Neural progenitor cell (in vitro differentiated cells): ENCODE measurements around the gene GATA5. TPM values are rescaled to one million over a fixed set of nuclear protein-coding genes. Genes with fewer than 3 reads are reported as not detected.

Experiments used
- DNase-seq: peaks from one replicate; pipeline ENCODE4 v3.0.0-alpha.2; 2016; ENCODE audit warnings: low spot score
- H2AFZ ChIP-seq: fragments of 200-600 bp; sonication (generic); replicated peaks from 2 replicates; pipeline ENCODE4 v1.6.1; 2016; ENCODE audit warnings: antibody characterized with exemption
- H3F3A ChIP-seq: fragments of 200-600 bp; sonication (generic); 2 replicates; pipeline ENCODE4 v1.6.1; 2016; ENCODE audit warnings: antibody characterized with exemption, low read depth
- H3K27ac ChIP-seq: fragments of 200-600 bp; sonication (generic); 2 replicates; pipeline ENCODE4 v1.5.1; 2016; ENCODE audit warnings: mild to moderate bottlenecking
- H3K27me3 ChIP-seq: fragments of 200-600 bp; sonication (generic); 2 replicates; pipeline ENCODE4 v1.6.1; 2016; ENCODE audit warnings: mild to moderate bottlenecking, moderate library complexity
- H3K36me3 ChIP-seq: fragments of 200-600 bp; sonication (generic); 2 replicates; pipeline ENCODE4 v1.5.1; 2016
- H3K4me1 ChIP-seq: fragments of 200-600 bp; sonication (generic); 2 replicates; pipeline ENCODE4 v1.6.1; 2016; ENCODE audit warnings: mixed run types
- H3K4me2 ChIP-seq: fragments of 200-600 bp; sonication (generic); 2 replicates; pipeline ENCODE4 v1.6.1; 2016
- H3K4me3 ChIP-seq: fragments of 200-600 bp; sonication (generic); 2 replicates; pipeline ENCODE4 v1.5.1; 2016
- H3K79me2 ChIP-seq: fragments of 200-600 bp; sonication (generic); 2 replicates; pipeline ENCODE4 v1.6.1; 2016; ENCODE audit warnings: low read depth
- H3K9ac ChIP-seq: fragments of 200-600 bp; sonication (generic); 2 replicates; pipeline ENCODE4 v1.6.1; 2016
- H3K9me3 ChIP-seq: fragments of 200-600 bp; sonication (generic); 2 replicates; pipeline ENCODE4 v1.5.1; 2016; ENCODE audit warnings: low read depth
- H4K20me1 ChIP-seq: fragments of 200-600 bp; sonication (generic); 2 replicates; pipeline ENCODE4 v1.6.1; 2016; ENCODE audit warnings: low read depth
- H3K27ac Mint-ChIP-seq: 3 replicates; pipeline ENCODE4 v1.8.0; 2021; ENCODE audit warnings: mixed read lengths
- H3K27me3 Mint-ChIP-seq: 2 replicates; pipeline ENCODE4 v1.8.0; 2022; ENCODE audit warnings: low read depth, mild to moderate bottlenecking, inconsistent platforms, moderate library complexity, mixed read lengths; ENCODE audit not compliant: insufficient read depth
- H3K36me3 Mint-ChIP-seq: 3 replicates; pipeline ENCODE4 v1.8.0; 2021; ENCODE audit warnings: mixed read lengths
- H3K4me1 Mint-ChIP-seq: 3 replicates; pipeline ENCODE4 v1.8.0; 2021; ENCODE audit warnings: mixed read lengths
- H3K4me3 Mint-ChIP-seq: 3 replicates; pipeline ENCODE4 v1.8.0; 2021; ENCODE audit warnings: mild to moderate bottlenecking, moderate library complexity, mixed read lengths
- H3K9me3 Mint-ChIP-seq: 3 replicates; pipeline ENCODE4 v1.8.0; 2020; ENCODE audit warnings: mixed read lengths
- CTCF ChIP-seq: fragments of 200-600 bp; sonication (generic); IDR thresholded peaks from 2 replicates; pipeline ENCODE4 v1.5.1; 2017; ENCODE audit warnings: antibody characterized with exemption, mild to moderate bottlenecking
- EZH2 ChIP-seq: fragments of 200-600 bp; sonication (generic); IDR thresholded peaks from 2 replicates; pipeline ENCODE4 v1.6.1; 2017; ENCODE audit warnings: antibody characterized with exemption, mild to moderate bottlenecking, moderate library complexity
- EZH2phosphoT487 ChIP-seq: fragments of 200-600 bp; sonication (generic); IDR thresholded peaks from 2 replicates; pipeline ENCODE4 v1.6.1; 2017; ENCODE audit warnings: antibody characterized with exemption
- total RNA-seq: library from RNA; depleted of rRNA; stranded (reverse); fragments of >200 nt; gene quantifications from 2 replicates; pipeline ENCODE4 v1.2.3, GENCODE V29; 2015; ENCODE audit warnings: low replicate concordance

GATA5 gene
- total RNA-seq, 1 donor from 2014 or later: not detected

GRCh38 chr20:62481425-62482145, 5.8 kb upstream of the GATA5 start:
- Histone ChIP-seq H3K4me3 (peak overlapping the region; percentile 14), H2AFZ (no peak overlapping the region), H3F3A (peaks cover 19% of the 10 kb centered on the region), H3K27me3 (peaks cover 95% of the 10 kb centered on the region), H3K9ac (no peak overlapping the region), H3K4me1 (peaks cover 35% of the 10 kb centered on the region), H3K36me3 (no peaks in the 10 kb centered on the region), H4K20me1 (peaks cover 54% of the 10 kb centered on the region), H3K4me2 (peak overlapping the region; percentile 64), H3K9me3 (no peaks in the 10 kb centered on the region), H3K79me2 (no peaks in the 10 kb centered on the region), H3K27ac (no peak overlapping the region)
- H3K9me3 Mint-ChIP-seq: no peaks in the 10 kb centered on the region
- no peak overlapping the region for H3K4me3 Mint-ChIP-seq
- peaks cover 43% of the 10 kb centered on the region for H3K27me3 Mint-ChIP-seq
- H3K4me1 Mint-ChIP-seq: peaks cover 33% of the 10 kb centered on the region
- no peaks in the 10 kb centered on the region for H3K36me3 Mint-ChIP-seq
- TF ChIP-seq CTCF (no peak), EZH2 (peak; percentile 15)
- DNase-seq: peak; percentile 58
- no peak overlapping the region for H3K27ac Mint-ChIP-seq

GRCh38 chr20:62480318-62480717, 4.5 kb upstream of the GATA5 start:
- Histone ChIP-seq H3K36me3 (no peaks in the 10 kb centered on the region), H3K27ac (no peak overlapping the region), H3K79me2 (no peaks in the 10 kb centered on the region), H3K4me3 (no peak overlapping the region), H3K4me2 (no peak overlapping the region), H3K27me3 (peaks cover 99% of the 10 kb centered on the region), H2AFZ (no peak overlapping the region), H4K20me1 (peaks cover 49% of the 10 kb centered on the region), H3K4me1 (peaks cover 31% of the 10 kb centered on the region), H3K9ac (no peak overlapping the region), H3F3A (peaks cover 19% of the 10 kb centered on the region), H3K9me3 (no peaks in the 10 kb centered on the region)
- Mint-ChIP-seq H3K4me1 (peaks cover 23% of the 10 kb centered on the region), H3K27ac (no peak overlapping the region), H3K4me3 (no peak overlapping the region), H3K27me3 (peaks cover 47% of the 10 kb centered on the region), H3K9me3 (no peaks in the 10 kb centered on the region), H3K36me3 (no peaks in the 10 kb centered on the region)
- no peak for DNase-seq
- TF ChIP-seq EZH2: no peak

- TF ChIP-seq EZH2: no peak
- no peak for TF ChIP-seq CTCF
- TF ChIP-seq EZH2phosphoT487: no peak
- Histone ChIP-seq H3K27ac (no peak overlapping the region), H3K79me2 (no peaks in the 10 kb centered on the region), H3K27me3 (peaks cover 99% of the 10 kb centered on the region), H4K20me1 (peaks cover 46% of the 10 kb centered on the region), H3F3A (peaks cover 22% of the 10 kb centered on the region), H3K4me2 (no peak overlapping the region), H2AFZ (no peak overlapping the region), H3K9me3 (no peaks in the 10 kb centered on the region), H3K4me1 (peaks cover 25% of the 10 kb centered on the region), H3K4me3 (no peak overlapping the region), H3K9ac (no peak overlapping the region), H3K36me3 (no peaks in the 10 kb centered on the region)
- Mint-ChIP-seq H3K4me3 (peak overlapping the region; percentile 19), H3K36me3 (no peaks in the 10 kb centered on the region), H3K4me1 (peaks cover 21% of the 10 kb centered on the region), H3K27ac (no peak overlapping the region), H3K27me3 (peaks cover 47% of the 10 kb centered on the region), H3K9me3 (no peaks in the 10 kb centered on the region)
- DNase-seq: no peak
Observed at GRCh38 chr20:62479656-62480055, 3.9 kb upstream of the GATA5 start.

- no peaks in the 10 kb centered on the region for H3K36me3 ChIP-seq
- no peak overlapping the region for H3K27ac ChIP-seq
- no peak for DNase-seq
- no peak overlapping the region for H3K9ac ChIP-seq
- Mint-ChIP-seq H3K27ac (no peak overlapping the region), H3K27me3 (peaks cover 51% of the 10 kb centered on the region), H3K36me3 (no peaks in the 10 kb centered on the region), H3K9me3 (no peaks in the 10 kb centered on the region), H3K4me3 (peak overlapping the region; percentile 19), H3K4me1 (peaks cover 24% of the 10 kb centered on the region)
- H3K4me1 ChIP-seq: peaks cover 30% of the 10 kb centered on the region
- no peaks in the 10 kb centered on the region for H3K79me2 ChIP-seq
- TF ChIP-seq EZH2phosphoT487 (no peak), CTCF (no peak), EZH2 (no peak)
- peaks cover 50% of the 10 kb centered on the region for H4K20me1 ChIP-seq
- no peak overlapping the region for H3K4me3 ChIP-seq
- H3K27me3 ChIP-seq: peaks cover 99% of the 10 kb centered on the region
- no peak overlapping the region for H2AFZ ChIP-seq
- H3F3A ChIP-seq: peaks cover 26% of the 10 kb centered on the region
- H3K9me3 ChIP-seq: no peaks in the 10 kb centered on the region
- H3K4me2 ChIP-seq: no peak overlapping the region
Observed at GRCh38 chr20:62479156-62479555, 3.4 kb upstream of the GATA5 start.
